GM19099 (cell line): ENCODE results near the gene CELSR1.

Experiments used
- POLR2A ChIP-seq: IDR thresholded peaks from 3 replicates; pipeline ENCODE4 v1.6.1; 2011; ENCODE audit warnings: low read depth; ENCODE audit not compliant: insufficient read length; ENCODE audit errors: extremely low read depth

Gene CELSR1

GRCh38 chr22:46502440-46503175 lies 34.8 kb downstream of the CELSR1 start:
- TF ChIP-seq POLR2A: no peak

DNA sequence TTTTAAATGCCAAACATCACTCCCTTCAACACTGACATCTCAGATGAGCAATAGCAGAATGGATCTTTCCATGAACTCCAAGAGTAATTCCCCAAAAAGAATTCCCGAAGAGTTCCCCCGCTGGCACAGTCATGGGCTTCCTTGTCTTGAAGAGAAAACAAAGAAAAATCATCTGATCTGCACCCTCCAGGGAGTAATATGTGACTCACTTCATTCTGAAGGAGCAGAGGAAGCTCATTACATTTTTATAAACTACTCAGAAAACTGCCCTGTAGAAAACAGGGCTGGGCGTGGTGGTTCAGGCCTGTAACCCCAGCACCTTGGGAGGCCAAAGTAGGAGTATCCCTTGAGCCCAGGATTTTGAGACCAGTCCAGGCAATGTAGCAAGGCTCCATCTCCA lies 35.7 kb downstream of the CELSR1 start:
- no peak for TF ChIP-seq POLR2A

DNA sequence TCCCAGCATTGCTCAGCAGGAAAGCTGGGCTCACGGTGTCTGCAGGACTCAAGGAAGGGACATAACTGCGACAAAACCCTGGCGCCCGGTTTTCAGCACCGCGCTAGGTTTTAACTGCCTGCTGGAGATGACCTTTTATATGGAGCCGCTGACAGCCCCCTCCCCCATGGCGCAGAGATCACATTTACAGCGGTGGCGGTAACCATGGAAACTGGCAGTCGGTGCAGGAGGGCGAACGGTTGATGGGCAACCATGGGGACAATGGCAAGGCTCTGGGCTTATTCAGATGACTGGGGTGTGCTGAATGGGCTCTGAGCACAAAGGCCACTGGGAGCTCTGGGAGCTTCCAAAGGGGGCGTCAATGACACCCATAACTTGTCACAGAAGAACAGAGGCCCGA lies 37.2 kb downstream of the CELSR1 start:
- TF ChIP-seq POLR2A: no peak

- TF ChIP-seq POLR2A: no peak
Observed at GRCh38 chr22:46499805-46500189, 37.6 kb downstream of the CELSR1 start.

GRCh38 chr22:46491946-46492345 lies 45.5 kb downstream of the CELSR1 start:
- TF ChIP-seq POLR2A: no peak

- no peak for TF ChIP-seq POLR2A
Observed at GRCh38 chr22:46490538-46490937, 46.9 kb downstream of the CELSR1 start.

DNA sequence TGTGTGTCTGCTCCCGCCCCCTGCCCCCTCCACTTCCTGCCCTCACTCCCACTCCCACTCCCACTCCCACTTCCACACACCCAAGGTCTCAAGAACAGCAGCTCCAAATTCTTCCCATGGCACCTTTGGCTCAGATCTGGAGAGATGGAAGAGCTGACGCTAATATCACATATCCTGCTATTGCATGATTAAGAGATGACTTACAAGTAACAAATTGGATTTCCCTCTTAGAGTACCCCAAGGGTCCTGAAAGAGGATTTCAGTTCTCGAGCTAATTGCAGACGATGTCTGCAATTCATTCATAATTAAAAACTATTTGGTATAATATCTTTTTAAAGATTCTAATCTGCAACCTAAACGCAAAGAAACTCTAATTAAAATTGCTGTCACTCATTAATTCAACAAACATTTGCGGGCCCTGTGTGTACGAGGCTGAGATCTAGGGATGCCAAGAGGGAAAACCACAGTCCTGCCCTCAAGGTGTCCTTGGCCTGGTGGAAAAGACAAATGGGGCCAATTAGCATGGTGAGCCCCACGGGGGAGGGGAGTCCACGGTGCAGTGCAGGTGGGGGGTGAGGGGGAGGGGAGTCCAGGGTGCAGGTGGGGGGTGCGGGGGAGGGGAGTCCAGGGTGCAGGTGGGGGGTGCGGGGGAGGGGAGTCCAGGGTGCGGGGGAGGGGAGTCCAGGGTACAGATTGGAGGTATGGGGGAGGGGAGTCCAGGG lies 50.3 kb downstream of the CELSR1 start:
- TF ChIP-seq POLR2A: no peak

- TF ChIP-seq POLR2A: no peak
Observed at GRCh38 chr22:46484861-46485595, 52.4 kb downstream of the CELSR1 start.

- TF ChIP-seq POLR2A: no peak
Observed at GRCh38 chr22:46484156-46484860, 53.1 kb downstream of the CELSR1 start.

GRCh38 chr22:46483353-46483752 lies 54.1 kb downstream of the CELSR1 start:
- no peak for TF ChIP-seq POLR2A

DNA sequence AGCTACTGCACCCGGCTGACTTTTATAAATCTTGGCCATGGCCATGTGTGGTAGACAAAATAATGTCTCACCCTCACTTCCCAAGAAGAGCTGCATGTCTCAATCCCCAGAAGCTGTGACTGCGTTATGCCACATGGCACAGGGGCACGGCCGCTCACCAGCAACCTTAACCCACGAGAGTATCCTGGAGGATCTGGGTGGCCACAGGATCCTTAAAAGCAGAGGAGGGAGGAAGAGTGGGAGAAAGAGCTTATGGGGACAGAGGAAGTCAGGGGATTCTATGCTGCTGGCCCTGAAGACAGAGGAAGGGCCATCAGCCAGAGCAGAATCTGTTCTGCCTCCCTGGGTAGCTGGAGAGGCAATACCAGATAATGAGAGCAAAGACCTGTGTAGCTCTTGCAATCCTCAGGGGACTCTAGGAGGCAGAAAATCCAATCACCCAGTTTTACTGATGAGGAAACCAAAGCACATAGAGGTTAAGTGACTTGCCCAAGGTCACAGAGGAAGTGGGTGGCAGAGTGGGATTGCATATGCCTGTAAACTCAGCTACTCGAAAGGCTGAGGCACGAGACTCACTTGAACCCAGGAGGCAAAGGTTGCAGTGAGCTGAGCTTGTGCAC lies 55.3 kb downstream of the CELSR1 start:
- no peak for TF ChIP-seq POLR2A

DNA sequence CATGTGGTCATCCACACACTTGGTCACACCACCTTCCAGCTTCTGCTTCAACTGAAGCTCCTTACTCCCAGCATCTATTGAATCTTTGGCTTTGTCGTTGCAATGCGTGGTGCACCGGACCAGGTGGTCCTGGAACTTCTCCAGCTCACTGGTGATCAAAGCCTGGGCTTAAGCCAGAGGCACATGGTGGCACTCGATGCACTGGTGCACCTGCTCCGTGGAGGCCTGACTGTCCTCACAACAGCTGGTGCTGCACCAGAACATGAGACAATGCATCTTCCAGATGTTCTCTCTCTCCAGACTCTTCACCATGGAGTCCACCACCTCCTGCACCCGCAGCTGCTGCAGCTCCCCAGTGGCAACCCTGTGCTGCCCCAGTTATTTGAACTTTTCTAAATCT lies 56.0 kb downstream of the CELSR1 start:
- TF ChIP-seq POLR2A: no peak

GRCh38 chr22:46480396-46480795 lies 57.0 kb downstream of the CELSR1 start:
- no peak for TF ChIP-seq POLR2A

DNA sequence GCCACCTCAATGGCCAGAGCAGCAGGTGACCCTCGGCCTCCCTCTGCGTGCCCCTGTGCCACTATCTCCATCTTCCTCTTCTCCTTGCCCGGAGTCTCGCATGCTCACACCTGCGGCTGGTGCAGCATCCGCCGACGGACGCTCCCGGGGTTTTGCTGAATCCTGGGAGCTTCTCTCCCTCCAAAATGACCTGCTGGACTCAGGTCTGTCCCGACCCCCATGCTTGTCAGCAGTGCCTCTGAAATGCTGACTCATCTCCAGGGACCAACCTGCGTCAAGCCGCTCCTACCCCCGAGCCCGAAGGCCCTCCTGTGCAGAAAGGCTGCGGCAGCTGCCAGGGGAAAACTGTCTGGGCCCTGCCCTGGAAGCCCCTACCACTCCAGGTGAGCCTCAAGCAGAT lies 58.4 kb downstream of the CELSR1 start:
- TF ChIP-seq POLR2A: no peak

GRCh38 chr22:46478083-46478551 lies 59.3 kb downstream of the CELSR1 start:
- TF ChIP-seq POLR2A: no peak
